Umbilical cord (tissue), 2 donors: ENCODE data around the gene KCNA1. TPM values are rescaled to one million over a fixed set of nuclear protein-coding genes. Genes with fewer than 3 reads are reported as not detected.
A peak's percentile ranks its signal among the peaks of the same experiment; 100 is the strongest.

Experiments used
- DNase-seq: peaks from one replicate; pipeline ENCODE4 v3.0.0-alpha.2; 2015; ENCODE audit warnings: low spot score
- total RNA-seq: library from RNA; depleted of rRNA; stranded (reverse); fragments of >200 nt; gene quantifications from one replicate; pipeline ENCODE4 v1.2.3, GENCODE V29; 2014; ENCODE audit warnings: low replicate concordance; ENCODE audit not compliant: insufficient read depth

Gene KCNA1
- total RNA-seq, 1 donor from 2014 or later = 2.9 TPM

DNA sequence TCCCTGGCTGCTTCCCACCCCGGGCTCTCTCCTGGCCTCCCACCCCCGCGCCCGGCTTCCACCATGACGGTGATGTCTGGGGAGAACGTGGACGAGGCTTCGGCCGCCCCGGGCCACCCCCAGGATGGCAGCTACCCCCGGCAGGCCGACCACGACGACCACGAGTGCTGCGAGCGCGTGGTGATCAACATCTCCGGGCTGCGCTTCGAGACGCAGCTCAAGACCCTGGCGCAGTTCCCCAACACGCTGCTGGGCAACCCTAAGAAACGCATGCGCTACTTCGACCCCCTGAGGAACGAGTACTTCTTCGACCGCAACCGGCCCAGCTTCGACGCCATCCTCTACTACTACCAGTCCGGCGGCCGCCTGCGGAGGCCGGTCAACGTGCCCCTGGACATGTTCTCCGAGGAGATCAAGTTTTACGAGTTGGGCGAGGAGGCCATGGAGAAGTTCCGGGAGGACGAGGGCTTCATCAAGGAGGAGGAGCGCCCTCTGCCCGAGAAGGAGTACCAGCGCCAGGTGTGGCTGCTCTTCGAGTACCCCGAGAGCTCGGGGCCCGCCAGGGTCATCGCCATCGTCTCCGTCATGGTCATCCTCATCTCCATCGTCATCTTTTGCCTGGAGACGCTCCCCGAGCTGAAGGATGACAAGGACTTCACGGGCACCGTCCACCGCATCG, 1.8 kb downstream of the KCNA1 start:
- DNase-seq = no peak

DNA sequence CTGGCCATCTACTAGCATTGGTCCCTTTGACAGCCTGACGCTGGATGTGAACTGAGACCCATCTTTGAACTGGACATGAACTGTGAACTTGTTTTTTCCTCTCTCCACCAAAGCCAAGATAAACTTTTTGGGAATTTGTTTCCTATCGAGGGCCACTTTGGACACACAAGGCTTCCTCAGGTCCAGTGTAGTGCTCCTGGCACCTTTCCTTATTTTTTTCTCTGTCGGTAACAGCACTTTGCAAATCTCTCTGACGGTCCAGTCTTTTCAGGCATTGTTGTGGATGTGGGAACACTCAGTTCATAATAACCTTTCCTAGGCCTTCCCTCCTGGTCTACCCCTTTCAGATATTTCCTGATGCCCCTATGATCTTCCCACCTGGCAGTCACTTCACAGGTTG, 5.0 kb downstream of the KCNA1 start:
- DNase-seq = no peak

DNA sequence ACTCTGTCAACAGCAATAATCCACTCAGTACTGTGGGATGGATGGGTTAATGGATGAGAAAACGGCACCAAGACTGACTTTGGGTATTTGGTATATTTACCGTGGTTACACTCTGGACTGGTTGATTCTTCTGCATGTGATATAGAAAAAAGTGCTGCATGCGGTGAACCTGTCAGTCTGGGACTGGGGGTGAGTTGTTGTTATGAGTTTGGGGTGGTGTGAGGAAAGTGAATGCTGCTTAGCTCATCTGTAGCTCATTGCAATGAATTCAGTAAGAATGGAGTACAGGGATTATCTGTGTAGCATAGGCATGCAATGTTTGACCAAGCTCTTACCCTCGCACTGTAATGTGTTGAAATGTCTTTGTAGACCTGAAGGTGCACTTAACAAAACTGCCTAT, 6.0 kb downstream of the KCNA1 start:
- no peak for DNase-seq

DNA sequence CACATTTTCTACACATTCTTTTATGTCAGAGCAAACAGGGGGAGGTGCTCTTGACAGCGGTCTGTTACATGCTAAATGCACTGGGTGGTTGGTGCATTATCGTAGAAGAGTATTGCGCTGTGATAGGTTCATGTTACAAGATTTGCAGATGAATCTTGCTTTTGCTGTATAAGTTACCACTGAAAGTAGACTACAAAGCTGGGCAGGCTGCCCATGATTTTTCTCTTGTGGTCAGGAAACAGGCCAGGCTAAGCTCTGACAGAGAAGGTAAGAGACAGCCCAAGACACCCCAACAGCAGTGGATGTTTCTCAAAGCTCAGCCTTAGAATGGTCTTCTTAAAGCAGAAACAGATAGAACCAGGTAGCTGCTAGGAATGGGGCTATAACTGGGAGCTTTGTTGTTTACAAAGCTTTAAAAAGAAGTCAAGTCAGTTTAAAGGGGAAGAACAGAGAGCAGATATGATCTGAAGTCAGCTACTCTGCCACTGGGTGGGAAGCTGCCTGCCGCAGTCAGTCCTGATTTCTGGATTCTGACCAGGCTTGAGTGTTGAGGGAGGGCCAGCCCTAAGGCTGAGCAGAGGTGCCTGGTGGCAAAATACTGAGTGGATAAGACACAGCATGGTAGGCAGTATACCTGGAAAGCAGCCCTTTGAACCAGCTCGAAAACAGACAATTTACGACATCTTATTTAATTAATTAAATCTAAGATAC, 9.4 kb downstream of the KCNA1 start:
- DNase-seq = peak; percentile 23

DNA sequence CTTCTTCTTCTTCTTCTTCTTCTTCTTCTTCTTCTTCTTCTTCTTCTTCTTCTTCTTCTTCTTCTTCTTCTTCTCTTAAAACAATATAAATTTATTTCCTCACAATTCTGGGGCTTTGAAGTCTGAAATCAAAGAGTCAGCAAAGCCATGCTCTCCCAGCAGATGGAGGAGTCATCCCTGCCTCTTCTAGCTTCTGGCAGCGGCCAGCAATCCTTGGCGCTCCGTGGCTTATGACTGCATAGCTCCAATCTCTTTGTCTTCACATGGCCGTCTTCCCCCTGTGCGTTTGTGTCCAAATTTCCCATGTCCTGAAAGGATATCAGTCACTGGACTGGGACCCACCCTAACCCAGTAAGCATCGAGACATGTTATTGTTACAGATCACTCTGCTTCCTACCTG, 22.9 kb downstream of the KCNA1 start:
- no peak for DNase-seq

DNA sequence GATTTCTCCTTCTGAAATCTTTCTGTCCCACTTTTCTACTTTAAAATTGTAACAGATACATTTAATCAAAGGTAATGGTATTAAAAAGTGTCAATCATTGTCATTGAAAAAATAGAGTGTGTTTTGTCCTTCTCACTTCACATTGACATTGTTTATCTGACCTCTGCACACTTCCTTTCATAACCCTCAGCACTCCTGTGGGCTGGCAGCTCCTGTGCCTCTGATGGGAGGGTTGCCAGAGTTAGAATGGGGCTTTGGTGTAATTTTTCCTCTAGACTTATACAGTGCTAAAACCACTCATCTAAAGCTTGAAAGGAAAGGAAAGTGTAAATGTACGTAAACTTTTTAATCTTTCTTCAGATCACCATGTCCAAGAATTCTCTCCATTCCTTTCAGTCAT, 23.7 kb downstream of the KCNA1 start:
- DNase-seq = no peak

DNA sequence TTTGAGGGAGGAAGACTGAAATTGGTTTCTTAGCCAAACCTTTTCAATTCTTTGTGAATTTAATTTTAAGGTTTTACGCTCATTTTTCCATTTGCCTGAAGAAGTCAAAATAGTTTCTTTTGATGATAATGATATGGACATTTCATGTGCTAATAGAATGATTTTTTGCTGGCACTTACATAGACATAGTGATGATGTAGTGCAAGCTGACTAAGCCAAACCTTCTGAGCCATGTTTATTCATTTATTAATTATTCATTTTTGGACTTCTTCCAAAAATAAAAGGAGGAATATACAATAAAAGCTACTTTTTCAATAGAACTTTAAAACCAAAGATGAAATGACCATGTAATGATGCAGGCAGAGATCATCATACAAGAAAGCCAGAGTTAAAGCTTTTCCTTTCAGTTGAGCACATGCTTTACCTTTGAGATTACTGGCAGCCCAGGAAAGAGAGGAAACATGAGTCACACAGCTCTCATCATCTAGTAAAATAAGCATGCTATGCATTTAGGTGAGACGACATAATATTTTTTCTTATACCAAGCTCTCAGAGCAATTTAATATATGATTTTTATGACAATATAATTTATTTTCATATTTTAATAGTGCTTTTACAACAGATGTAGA, 24.8 kb downstream of the KCNA1 start:
- DNase-seq = no peak

DNA sequence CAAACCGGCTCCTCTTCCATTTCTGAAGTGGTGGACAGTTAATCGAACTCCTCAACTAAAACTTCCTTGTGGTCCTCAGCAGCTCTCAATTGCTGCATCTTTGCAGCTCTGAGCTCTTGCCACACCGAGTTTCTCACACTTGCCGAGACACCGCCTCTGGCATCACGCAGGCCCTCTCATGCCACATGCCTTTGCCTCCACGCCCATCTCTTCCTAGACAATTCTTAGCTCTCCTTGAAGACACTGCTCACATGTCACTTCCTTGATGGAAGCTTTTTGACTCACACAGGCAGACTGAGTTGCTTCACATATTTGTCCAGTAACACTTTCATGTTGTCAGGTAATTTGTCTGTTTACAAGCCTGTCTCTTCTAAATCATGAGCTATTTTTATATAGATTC, 29.2 kb downstream of the KCNA1 start:
- no peak for DNase-seq

DNA sequence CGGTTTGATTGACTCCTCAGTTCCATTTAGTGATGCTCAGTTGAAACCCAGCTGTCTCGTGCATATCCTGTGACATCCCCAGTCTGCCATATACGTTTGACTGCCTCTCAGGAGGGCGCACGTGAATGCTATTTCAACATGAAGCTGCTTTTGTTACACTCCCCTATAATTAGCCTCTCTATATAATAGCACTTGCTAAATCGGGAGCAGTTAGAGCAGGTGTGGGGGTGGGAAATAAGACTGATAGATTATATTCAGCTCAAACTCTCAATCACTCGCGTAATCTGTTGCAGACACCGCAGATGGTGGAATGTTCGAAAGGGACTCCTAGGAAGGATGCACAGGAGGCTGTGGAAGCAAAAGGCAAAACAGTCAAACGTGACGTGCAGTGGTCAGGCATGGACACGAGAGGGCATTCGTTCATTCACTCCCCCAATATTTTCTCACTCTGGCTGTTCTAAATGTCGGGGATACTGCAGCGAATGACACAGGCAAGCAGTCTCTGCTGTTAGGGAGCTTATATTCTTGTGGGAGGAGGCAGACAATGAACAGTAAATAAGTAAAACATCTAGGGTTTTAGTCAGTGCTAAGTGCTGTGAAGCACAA, 29.8 kb downstream of the KCNA1 start:
- DNase-seq = no peak

DNA sequence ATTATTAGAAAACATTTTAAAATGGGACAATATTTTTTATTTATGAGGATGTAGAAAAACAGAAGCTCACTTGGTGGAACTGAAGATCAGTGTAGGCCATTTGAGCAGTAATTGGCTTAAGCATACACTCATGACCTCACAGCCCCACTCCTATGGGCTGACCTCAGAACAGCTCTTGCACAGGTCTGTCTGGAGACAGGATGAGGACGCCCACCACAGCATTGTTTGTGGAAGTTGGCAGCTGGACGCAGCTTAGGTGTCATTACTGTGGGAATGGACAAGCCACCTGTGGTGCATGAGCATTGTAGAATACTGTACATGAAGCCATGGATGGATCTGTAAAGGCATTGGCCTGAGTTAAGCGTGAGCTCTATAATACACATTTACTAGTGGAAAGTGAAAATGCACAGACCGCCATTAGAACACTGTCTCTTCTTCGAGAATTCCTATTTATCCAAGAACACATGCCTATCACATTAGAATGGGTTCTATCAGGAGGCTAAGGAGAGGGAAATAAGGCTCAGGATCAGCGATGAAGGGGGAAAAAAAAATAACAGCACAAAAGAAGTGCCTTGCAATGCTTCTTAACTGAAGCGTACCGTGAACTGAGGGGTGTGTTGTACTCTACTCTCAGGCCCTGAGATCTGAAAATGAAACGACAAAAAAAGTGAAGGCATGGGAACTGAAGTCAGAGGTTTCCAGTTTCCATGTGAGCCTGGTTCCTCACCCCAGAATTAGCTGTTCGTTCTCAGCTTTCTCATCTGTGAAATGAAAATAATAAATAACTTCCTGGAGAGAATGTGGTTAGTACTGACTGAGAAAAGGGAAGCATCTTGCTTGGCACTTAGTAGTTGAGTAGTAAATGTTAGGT, 33.6 kb downstream of the KCNA1 start:
- DNase-seq = no peak

DNA sequence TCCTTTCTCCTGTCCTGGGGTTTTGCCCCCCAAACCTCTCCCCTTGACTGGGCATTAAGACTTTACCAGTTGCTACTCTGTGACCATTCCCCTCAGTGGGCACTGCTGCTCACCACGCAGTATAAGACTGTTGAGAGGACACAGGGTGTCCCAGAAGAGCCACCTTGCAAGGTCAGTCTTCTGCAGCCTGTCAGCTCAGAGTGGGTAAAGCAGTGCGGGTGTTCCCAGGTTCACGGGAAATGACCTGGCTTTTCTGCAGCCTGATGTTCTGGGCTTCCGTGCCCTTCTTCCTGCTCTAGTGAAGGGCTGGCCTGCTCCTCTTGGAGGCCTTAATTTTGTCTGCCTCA, 34.2 kb downstream of the KCNA1 start:
- no peak for DNase-seq

DNA sequence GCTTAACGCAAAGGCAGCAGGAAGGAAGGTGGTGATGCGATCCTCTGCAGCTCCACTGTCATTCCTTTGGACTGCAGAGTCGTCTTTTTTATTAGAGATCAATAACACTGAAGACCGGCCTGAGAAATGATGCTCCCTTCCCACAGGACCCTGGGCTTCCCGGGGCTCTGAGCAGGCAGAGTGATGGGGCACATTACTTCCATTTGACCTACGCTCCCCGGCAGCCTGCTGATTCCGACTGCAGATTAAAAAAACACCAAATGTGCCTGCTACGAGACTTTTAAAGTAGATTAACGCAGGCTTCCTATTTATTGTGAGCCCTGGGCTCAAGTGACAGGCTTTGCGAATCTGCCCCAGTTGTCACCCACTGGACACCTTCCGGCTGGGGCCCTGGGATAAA, 37.5 kb downstream of the KCNA1 start:
- DNase-seq = no peak

DNA sequence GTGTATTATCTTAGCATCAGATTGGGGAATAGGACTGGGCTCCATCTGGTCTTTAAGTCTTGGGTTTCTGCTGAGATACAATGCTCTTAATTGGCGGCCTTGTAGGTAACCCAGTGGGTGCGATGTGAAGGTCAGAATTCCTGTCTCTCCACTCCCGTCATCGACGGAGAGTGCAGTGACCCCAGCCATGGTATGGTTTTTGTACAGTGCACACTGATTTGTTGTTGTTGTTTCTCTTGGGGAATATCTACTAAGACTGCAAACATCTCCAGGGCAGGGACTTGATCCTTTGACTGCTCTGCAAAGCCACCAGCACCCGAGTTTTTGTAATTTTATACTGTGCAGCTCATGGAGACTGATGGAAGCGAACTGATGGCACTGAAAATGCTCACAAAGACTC, 41.4 kb downstream of the KCNA1 start:
- DNase-seq = no peak

DNA sequence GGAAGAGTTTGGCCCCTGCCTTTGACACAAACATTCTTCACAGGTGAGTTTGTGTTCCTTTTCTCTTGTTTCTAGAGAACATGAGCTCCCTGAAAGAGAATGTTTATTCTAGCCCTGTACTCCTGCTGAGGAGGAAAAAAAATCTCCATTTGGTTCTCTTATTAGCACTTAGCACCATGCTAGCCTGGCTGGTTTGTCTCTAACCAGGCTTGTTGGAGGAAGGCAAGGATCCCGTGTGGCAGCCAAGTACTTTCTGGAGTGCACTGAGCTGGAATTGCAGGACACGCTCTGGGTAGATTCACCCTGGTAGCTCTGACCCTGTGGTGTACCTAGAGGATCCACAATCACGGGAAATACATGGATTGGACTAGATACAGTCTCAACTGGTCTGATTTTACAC, 41.9 kb downstream of the KCNA1 start:
- no peak for DNase-seq

DNA sequence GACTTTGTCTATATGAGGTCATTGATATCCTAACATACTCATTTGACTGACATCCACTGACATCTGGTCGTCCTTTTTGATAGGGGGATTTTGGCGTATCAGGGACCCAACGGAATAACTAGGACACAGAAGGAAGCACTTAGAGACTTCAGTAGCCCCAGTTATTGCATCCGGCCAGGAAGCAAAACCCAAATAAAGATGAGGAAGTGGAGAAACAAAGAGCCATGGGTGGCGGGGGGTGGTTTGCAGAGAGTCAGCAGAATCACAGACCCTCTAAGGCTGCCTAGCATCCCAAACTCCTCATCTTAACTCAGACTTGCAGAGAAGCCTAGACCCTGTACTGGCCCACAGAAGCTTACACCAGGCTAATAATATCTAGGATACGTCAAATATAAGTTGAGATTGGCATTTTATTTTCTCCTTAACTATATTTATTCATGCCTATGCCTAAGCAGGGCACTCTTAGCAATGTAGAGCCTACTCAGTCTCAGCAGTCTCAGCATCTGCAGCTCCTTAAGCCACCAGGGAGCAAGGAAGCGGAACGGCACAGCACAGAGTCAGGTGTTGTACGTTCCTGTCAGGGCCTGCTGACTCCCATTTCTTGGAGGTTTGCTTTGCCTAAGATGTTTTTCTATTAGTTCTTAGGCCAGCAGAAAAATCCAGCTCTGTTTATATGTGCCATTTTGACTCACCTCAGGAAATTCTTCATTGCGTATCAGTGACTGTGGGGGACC, 45.1 kb downstream of the KCNA1 start:
- DNase-seq = no peak

DNA sequence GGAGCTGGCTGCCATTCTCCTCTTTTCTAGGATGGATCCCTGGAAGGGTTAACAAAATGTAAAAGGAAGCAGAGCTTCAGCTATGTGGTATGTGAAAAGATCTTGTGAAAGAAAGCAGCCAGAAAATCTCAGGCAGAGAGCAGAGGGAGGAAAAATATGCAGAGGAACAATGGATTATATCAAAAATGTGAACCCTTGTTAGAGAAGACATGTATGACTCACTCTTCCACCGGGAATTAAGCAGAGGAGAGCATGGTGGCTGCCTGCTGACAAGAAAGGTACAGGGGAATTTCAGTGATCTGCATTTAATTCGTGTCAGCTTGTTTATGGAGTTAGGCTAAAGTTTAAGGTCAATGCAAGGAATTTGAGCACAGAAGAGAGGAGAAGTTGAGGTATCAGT, 46.3 kb downstream of the KCNA1 start:
- peak; percentile 29 for DNase-seq

DNA sequence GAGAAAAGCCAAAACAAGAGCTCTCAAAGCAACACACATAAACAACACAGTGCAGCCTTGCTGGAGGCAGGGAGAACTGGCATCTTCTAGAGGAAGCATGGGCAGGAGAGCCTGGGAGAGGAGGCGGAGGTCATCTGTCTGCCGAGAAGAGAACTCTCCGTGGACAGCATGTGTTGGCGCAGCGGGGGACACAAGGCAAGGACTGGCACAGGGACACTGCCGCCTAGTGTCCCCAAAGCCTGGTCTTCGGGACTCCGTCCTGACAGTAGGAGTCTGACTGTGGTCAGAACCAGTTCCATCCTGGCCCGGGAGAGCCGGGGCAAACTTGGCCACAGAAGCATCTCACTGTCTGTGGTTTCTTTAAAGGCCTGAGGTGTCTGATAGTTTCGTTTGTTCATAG, 47.3 kb downstream of the KCNA1 start:
- DNase-seq = no peak

DNA sequence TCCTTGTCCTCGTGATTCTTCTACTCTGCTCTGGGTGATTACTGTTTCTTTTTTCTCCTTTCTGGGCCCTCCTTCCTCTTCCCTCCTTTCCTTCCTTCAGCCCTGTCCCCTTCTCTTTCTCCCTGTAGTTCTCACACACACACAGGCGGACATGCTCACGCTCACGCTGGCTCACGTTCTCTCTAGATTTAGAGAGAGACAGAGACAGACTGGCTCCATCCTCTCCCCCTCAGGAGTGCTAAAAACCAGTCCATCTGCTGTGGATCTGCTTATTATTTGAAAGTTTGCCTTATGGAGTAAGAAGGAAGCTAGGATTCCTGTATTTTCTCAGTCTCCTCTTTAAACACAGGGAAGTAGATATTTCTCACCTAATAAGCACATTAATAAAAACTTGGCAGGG, 48.1 kb downstream of the KCNA1 start:
- no peak for DNase-seq

DNA sequence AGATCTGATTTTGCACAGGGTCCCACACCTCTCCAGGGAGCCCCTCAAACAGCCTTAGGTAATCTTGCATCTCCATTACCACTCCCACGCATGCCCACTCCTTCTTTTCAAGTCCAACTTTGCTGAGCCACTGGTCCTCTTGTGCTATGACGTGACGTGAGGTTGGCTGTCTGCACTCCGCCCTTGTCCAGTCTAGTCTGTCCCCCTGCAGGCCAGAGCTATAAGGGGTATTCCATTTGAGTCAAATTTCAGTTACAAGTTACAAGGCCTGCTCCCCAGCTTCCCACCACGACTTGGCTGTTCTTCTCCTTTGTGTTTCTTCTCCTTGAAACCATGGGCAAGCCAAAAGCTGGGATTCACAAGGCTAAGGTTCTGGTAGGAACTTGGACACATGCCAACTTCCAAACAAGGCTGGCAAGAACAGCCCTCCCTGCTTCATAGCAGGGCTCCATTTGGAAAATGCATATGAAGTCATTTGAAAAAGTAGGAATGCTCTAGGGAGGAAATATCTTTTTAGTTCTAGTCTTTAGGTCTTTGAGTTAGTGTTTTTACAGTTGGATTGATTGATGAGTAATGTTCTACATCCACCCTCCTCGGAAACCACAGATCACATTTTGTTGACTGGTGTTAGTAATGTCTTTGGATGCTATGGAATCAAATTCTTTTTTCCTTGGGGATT, 49.1 kb downstream of the KCNA1 start:
- DNase-seq = no peak

DNA sequence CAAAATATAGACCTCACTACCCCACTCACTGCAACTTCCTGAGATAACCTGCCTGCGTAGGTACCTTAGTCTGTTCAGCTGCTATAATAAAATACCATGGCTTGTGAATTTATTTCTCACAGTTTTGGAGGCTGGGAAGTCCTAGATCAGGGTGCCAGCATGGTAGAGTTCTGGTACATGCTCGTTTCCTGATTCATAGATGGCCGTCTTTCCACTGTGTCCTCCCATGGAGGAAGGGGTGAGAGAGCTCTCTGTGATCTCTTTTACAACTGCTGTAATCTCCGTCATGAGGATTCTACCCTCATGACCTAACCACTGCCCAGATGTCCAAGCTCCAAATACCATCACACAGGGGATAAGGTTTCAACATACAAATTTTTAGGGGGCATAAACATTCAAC, 49.7 kb downstream of the KCNA1 start:
- no peak for DNase-seq

DNA sequence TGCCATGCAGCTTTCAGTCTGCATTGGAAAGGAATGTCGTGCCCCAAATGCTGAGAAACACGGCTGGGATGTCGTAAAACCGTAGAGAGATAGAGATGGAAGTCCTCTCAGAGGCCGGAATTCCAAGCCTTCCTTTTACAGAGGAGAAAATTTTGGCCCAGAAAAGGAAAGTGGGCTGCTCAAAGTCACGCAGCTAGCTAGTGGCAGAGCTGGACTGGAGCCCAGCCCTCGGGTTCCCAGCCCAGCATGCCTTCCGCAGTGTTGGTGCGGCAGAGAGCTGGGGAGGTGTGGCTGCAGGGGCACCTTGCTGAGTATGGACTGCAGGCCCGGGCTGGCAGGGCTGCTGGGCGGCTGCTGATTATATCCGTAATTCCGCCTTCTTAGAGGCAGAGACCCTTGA, 50.3 kb downstream of the KCNA1 start:
- DNase-seq = peak; percentile 44
